Smooth muscle cell of the pulmonary artery (primary cell): ENCODE data around the gene JUNB. TPM values are rescaled to one million over a fixed set of nuclear protein-coding genes. Genes with fewer than 3 reads are reported as not detected.

ENCODE experiments used
- total RNA-seq: library from RNA; depleted of rRNA; stranded (reverse); fragments of >200 nt; gene quantifications from 2 replicates; pipeline ENCODE4 v1.2.3, GENCODE V29; 2014

Gene JUNB
- 77.3 and 101 TPM in 2 replicates for total RNA-seq

GRCh38 chr19:12791345-12792050 is at the start of gene JUNB:
TSS of gene JUNB (plus strand) at chr19:12791486. CDS start at chr19:12791772, 286 bp downstream.

GRCh38 chr19:12751635-12752034 is 39.7 kb upstream of the JUNB start, which contains the start of gene BEST2:
TSS of gene BEST2 (plus strand) at chr19:12751791. CDS start at chr19:12752593, 802 bp downstream.

GRCh38 chr19:12774588-12775555 is 16.4 kb upstream of the JUNB start, which contains the start of gene HOOK2:
TSS of gene HOOK2 (minus strand) at chr19:12775552. CDS start at chr19:12775449, 103 bp downstream.

GRCh38 chr19:12801466-12802266 is 10.4 kb downstream of the JUNB start, which contains the start of the genes PRDX2 and THSD8:
TSS of gene PRDX2 (minus strand) at chr19:12801800. CDS start at chr19:12801261, 539 bp downstream.
TSS of gene THSD8 (plus strand) at chr19:12802069. CDS start at chr19:12802072, 3 bp downstream.

GRCh38 chr19:12806242-12807081 is 15.2 kb downstream of the JUNB start, which contains the start of gene RNASEH2A:
TSS of gene RNASEH2A (plus strand) at chr19:12806584. CDS start at chr19:12806674, 90 bp downstream.

GRCh38 chr19:12834566-12834943 is 43.3 kb downstream of the JUNB start, which contains the start of gene RTBDN:
TSS of gene RTBDN (minus strand) at chr19:12834579. CDS start at chr19:12829979, 4,600 bp downstream.

GRCh38 chr19:12838182-12838885 is 47.0 kb downstream of the JUNB start, which contains the start of gene MAST1:
TSS of gene MAST1 (plus strand) at chr19:12838515. CDS start at chr19:12838573, 58 bp downstream.

Other genes with a start within 250 kb of the JUNB start
- 7.4 and 8.5 TPM in 2 replicates for gene ZNF564, start 240.0 kb upstream of the JUNB start, total RNA-seq
- gene ZNF490, start 180.7 kb upstream of the JUNB start, total RNA-seq, result 7.3 and 9.6 TPM in 2 replicates
- gene ZNF791, start 180.6 kb upstream of the JUNB start, total RNA-seq, result 13.7 and 15.4 TPM in 2 replicates
- gene MAN2B1, start 124.7 kb upstream of the JUNB start, total RNA-seq, result 60.0 and 60.9 TPM in 2 replicates
- gene WDR83, start 124.7 kb upstream of the JUNB start, total RNA-seq, result 8.8 and 9.8 TPM in 2 replicates
- gene DHPS, start 109.6 kb upstream of the JUNB start, total RNA-seq, result 58.8 and 66.5 TPM in 2 replicates
- not detected in 2 replicates for gene GNG14, start 103.5 kb upstream of the JUNB start, total RNA-seq
- gene FBXW9, start 94.9 kb upstream of the JUNB start, total RNA-seq, result 5.5 and 6.4 TPM in 2 replicates
- 50.6 and 71.6 TPM in 2 replicates for gene TNPO2, start 67.6 kb upstream of the JUNB start, total RNA-seq
- gene TRIR, start 56.8 kb upstream of the JUNB start, total RNA-seq, result 78.1 and 93.8 TPM in 2 replicates
- gene GET3, start 54.0 kb upstream of the JUNB start, total RNA-seq, result 61.8 and 67.5 TPM in 2 replicates
- not detected in 2 replicates for gene BEST2, start 39.7 kb upstream of the JUNB start, total RNA-seq
- gene HOOK2, start 15.9 kb upstream of the JUNB start, total RNA-seq, result 18.5 and 26.7 TPM in 2 replicates
- gene PRDX2, start 10.3 kb downstream of the JUNB start, total RNA-seq, result 188 and 217 TPM in 2 replicates
- 0.13 TPM in 1 of 2 replicates, not detected in the other for gene THSD8, start 10.6 kb downstream of the JUNB start, total RNA-seq
- gene RNASEH2A, start 15.1 kb downstream of the JUNB start, total RNA-seq, result 8.8 and 9.9 TPM in 2 replicates
- not detected in 2 replicates for gene RTBDN, start 43.1 kb downstream of the JUNB start, total RNA-seq
- 0.07 and 0.36 TPM in 2 replicates for gene MAST1, start 47.0 kb downstream of the JUNB start, total RNA-seq
- gene DNASE2, start 90.0 kb downstream of the JUNB start, total RNA-seq, result 40.5 and 57.0 TPM in 2 replicates
- not detected in 2 replicates for gene KLF1, start 95.7 kb downstream of the JUNB start, total RNA-seq
- 16.0 and 23.4 TPM in 2 replicates for gene GCDH, start 99.7 kb downstream of the JUNB start, total RNA-seq
- 0.07 and 0.23 TPM in 2 replicates for gene SYCE2, start 127.8 kb downstream of the JUNB start, total RNA-seq
- gene FARSA, start 142.2 kb downstream of the JUNB start, total RNA-seq, result 71.0 and 86.5 TPM in 2 replicates
- 1,777 and 1,839 TPM in 2 replicates for gene CALR, start 147.1 kb downstream of the JUNB start, total RNA-seq
- 108 and 160 TPM in 2 replicates for gene RAD23A, start 154.4 kb downstream of the JUNB start, total RNA-seq
- gene GADD45GIP1, start 165.7 kb downstream of the JUNB start, total RNA-seq, result 9.5 and 12.9 TPM in 2 replicates
- 0.07 and 0.13 TPM in 2 replicates for gene DAND5, start 178.1 kb downstream of the JUNB start, total RNA-seq
- 125 and 151 TPM in 2 replicates for gene NFIX, start 204.0 kb downstream of the JUNB start, total RNA-seq